ENCODE measurements around the gene ARHGEF4. TPM values are rescaled to one million over a fixed set of nuclear protein-coding genes. Genes with fewer than 3 reads are reported as not detected.

ARHGEF4 gene
- total RNA-seq, 1 donor from 2014 or later: 9.1 TPM

DNA sequence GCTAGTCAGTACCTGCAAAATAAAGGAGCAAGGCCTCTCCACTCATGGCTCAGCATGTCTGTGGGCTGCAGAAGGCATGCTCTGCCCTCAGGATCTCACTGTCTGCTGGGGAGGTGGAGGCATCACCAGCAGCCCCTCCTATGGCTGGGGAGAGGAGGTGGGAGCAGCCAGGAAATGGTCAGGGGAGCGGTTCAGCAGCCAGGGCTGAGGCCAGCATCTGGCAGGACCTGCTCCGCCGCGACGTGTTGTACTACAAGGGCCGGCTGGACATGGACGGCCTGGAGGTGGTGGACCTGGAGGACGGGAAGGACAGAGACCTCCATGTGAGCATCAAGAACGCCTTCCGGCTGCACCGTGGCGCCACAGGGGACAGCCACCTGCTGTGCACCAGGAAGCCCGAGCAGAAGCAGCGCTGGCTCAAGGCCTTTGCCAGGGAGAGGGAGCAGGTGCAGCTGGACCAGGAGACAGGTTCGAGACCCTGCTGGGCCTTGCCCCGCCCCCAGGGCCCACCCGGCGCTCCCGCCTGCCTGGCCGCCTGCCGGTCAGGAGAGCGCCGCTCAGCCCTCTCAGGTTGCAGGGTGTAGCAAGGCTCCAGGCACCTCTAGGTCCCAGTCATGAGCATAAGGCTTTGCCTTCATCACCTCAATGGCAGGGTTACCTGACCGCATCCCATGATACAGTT, 207.5 kb downstream of the ARHGEF4 start:
- H3K4me3 ChIP-seq: no peak overlapping the region
- TF ChIP-seq, protein P1, sequence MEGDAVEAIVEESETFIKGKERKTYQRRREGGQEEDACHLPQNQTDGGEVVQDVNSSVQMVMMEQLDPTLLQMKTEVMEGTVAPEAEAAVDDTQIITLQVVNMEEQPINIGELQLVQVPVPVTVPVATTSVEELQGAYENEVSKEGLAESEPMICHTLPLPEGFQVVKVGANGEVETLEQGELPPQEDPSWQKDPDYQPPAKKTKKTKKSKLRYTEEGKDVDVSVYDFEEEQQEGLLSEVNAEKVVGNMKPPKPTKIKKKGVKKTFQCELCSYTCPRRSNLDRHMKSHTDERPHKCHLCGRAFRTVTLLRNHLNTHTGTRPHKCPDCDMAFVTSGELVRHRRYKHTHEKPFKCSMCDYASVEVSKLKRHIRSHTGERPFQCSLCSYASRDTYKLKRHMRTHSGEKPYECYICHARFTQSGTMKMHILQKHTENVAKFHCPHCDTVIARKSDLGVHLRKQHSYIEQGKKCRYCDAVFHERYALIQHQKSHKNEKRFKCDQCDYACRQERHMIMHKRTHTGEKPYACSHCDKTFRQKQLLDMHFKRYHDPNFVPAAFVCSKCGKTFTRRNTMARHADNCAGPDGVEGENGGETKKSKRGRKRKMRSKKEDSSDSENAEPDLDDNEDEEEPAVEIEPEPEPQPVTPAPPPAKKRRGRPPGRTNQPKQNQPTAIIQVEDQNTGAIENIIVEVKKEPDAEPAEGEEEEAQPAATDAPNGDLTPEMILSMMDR (IDR thresholded peaks at IDR 0.05): no peak
- ATAC-seq (no peak), DNase-seq (peak; percentile 45)
- H3K27ac ChIP-seq: no peak overlapping the region
- H3K9me3 ChIP-seq: no peaks in the 10 kb centered on the region
- intact Hi-C loops (cut with DNase I): no loop called here
- H3K4me1 ChIP-seq: no peaks in the 10 kb centered on the region
- peaks cover 15% of the 10 kb centered on the region for H3K27me3 ChIP-seq (ENCODE audit: low read depth)
- peaks cover 34% of the 10 kb centered on the region for H3K36me3 ChIP-seq

DNA sequence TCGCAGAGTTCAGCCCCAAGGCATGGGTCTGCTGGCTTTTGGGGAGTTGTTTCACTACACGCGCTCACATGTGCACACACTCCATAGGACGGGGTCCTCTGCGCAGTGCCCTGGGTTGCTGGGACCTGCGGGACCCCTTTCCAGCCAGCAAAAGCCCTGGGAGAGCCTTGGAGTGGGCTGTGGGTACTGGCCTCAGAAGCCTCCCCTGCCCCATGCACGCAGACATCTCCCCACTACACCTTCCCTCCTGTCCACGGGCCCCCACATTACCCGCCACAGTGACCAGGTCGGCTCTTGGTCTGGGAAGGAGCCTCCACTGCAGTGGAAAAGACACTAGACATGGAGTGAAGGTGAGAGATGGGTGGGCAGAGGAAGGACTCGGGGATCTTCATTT, 208.0 kb downstream of the ARHGEF4 start:
- no peak for DNase-seq
- TF ChIP-seq, protein P1 (IDR thresholded peaks at IDR 0.05): no peak

DNA sequence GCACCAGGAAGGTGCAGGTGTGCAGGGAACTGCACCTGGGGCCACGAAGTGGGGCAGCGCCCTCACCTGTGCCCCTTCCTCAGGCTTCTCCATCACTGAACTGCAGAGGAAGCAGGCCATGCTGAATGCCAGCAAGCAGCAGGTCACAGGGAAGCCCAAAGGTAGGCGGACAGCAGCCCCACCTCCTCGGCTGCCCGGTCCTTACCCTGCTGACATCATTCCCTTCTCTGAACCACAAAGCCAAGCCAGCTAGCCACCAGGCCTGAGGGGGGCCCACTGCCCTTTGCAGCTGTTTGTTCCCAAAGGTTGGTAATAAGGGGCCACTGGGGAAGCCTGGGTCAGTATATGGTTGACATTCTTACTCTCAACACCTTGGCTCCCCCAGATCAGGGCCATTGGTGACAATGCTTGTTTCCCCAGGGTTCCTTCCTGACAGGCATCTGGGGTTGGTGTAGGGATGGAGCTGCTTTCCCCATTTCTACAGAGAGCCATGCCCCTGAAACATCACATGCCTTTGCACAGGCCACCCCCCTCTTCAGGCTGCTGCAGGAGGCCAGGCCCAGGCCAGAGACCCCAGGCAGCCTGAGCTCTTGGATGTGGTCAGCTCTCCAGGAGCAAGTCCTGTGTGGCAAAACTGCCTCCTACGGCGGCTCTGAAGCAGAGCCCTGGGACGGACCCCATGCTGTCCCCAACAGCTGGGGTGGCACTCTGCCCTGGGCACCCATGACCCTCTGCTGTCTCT, 208.7 kb downstream of the ARHGEF4 start:
- Histone ChIP-seq H3K9me3 (no peaks in the 10 kb centered on the region), H3K36me3 (peaks cover 46% of the 10 kb centered on the region), H3K4me3 (no peak overlapping the region), H3K27me3 (ENCODE audit: low read depth) (peaks cover 7% of the 10 kb centered on the region), H3K27ac (no peak overlapping the region), H3K4me1 (no peaks in the 10 kb centered on the region)
- TF ChIP-seq, protein P1 (IDR thresholded peaks at IDR 0.05): no peak
- ATAC-seq (no peak), DNase-seq (no peak)
- intact Hi-C loops (cut with DNase I): no loop called here

More for the DNA sequence above, 208.0 kb downstream of the ARHGEF4 start:
- ATAC-seq: no peak
- no peaks in the 10 kb centered on the region for H3K4me1 ChIP-seq
- intact Hi-C loops (cut with DNase I): no loop called here
- H3K27me3 ChIP-seq (ENCODE audit: low read depth): peaks cover 10% of the 10 kb centered on the region
- H3K36me3 ChIP-seq: peaks cover 39% of the 10 kb centered on the region
- no peaks in the 10 kb centered on the region for H3K9me3 ChIP-seq
- no peak overlapping the region for H3K4me3 ChIP-seq
- H3K27ac ChIP-seq: no peak overlapping the region

DNA sequence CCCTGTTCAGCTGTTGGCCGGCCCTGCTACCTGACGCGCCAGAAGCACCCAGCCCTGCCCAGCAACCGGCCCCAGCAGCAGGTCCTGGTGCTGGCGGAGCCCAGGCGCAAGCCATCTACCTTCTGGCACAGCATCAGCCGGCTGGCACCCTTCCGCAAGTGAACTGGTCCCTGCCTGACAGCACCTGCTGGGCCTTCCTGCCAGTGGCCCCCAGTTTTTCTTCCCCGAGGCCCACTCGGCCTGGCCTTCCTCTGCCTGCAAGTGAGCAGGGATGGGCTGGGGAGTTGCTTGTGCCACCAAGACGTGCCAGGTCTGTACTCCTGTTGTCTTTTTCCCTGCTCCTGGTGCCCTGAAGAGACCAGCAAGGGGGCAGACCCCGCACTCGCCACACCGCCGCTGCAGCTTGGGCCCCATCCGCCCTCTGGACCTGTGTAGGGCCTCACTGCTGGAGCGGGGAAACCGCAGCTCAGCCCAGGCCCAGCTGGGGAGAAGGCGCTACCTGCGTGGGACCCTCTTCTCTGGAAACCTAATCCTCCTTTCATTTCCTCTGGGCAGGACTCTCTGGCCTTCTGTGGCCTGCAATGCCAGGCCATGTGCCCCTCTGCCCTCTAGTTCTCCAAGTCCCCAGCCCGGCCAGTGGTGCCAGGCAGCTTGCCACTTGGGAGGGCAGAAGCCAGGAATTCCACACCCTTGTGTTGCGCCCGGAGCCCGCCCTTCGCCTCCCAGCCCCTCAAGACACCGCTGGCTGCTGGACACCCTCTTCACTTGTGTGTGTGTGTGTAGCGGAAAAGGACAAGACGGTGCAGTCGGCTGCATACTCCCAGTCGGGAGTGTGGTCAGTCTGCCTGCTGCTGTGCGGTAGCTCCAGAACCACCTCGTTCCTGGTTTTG, 209.6 kb downstream of the ARHGEF4 start:
- peak; percentile 43 for DNase-seq
- peaks cover 55% of the 10 kb centered on the region for H3K36me3 ChIP-seq

More for the DNA sequence above, 209.6 kb downstream of the ARHGEF4 start:
- TF ChIP-seq, protein P1 (IDR thresholded peaks at IDR 0.05): no peak
- H3K9me3 ChIP-seq: no peaks in the 10 kb centered on the region
- intact Hi-C loops (cut with DNase I): no loop called here
- no peak for ATAC-seq
- no peak overlapping the region for H3K27ac ChIP-seq
- H3K4me3 ChIP-seq: no peak overlapping the region
- no peaks in the 10 kb centered on the region for H3K4me1 ChIP-seq
- H3K27me3 ChIP-seq (ENCODE audit: low read depth): peaks cover under 1% of the 10 kb centered on the region

Data from lower lobe of right lung (tissue), 2 donors.